ENCODE results near the gene PAGE2. TPM values are rescaled to one million over a fixed set of nuclear protein-coding genes. Genes with fewer than 3 reads are reported as not detected.

Gene PAGE2
- total and polyA plus RNA-seq, 2 of the 13 experiments (the other 11 are each of a cell fraction or from before 2014, with no cell fraction given): not detected

DNA sequence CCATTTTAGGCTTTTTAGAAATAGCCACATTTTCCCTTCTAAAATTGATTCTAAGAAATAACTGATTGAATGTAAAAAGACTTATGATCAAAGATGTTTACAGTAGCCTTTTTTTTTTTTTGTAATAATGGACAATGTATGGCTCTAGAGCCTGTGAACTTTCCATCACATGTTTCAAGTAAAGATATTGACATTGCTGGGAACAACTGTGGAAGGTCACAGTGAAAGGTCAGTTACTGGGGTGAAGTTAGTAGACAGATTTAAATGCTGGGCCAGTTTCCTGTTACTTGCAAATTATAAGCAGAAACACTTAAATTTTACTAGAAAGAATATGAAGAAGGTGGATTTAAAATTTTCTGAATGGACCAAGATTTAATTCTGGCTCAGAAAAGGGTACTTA is 18.4 kb downstream of the PAGE2 start (continued):
- TF ChIP-seq, protein P1, sequence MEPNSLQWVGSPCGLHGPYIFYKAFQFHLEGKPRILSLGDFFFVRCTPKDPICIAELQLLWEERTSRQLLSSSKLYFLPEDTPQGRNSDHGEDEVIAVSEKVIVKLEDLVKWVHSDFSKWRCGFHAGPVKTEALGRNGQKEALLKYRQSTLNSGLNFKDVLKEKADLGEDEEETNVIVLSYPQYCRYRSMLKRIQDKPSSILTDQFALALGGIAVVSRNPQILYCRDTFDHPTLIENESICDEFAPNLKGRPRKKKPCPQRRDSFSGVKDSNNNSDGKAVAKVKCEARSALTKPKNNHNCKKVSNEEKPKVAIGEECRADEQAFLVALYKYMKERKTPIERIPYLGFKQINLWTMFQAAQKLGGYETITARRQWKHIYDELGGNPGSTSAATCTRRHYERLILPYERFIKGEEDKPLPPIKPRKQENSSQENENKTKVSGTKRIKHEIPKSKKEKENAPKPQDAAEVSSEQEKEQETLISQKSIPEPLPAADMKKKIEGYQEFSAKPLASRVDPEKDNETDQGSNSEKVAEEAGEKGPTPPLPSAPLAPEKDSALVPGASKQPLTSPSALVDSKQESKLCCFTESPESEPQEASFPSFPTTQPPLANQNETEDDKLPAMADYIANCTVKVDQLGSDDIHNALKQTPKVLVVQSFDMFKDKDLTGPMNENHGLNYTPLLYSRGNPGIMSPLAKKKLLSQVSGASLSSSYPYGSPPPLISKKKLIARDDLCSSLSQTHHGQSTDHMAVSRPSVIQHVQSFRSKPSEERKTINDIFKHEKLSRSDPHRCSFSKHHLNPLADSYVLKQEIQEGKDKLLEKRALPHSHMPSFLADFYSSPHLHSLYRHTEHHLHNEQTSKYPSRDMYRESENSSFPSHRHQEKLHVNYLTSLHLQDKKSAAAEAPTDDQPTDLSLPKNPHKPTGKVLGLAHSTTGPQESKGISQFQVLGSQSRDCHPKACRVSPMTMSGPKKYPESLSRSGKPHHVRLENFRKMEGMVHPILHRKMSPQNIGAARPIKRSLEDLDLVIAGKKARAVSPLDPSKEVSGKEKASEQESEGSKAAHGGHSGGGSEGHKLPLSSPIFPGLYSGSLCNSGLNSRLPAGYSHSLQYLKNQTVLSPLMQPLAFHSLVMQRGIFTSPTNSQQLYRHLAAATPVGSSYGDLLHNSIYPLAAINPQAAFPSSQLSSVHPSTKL (CRISPR knock-in tag; IDR thresholded peaks at IDR 0.05): peak; percentile 42; the same call in 1 of the 2 replicates
- no peak for TF ChIP-seq NCOA1 (CRISPR knock-in tag; IDR thresholded peaks at IDR 0.05)
- no peak for TF ChIP-seq EHMT2 (IDR thresholded peaks at IDR 0.05; ENCODE audit: borderline replicate concordance, low read depth, low read length)
- no peak for TF ChIP-seq ZNF160 (CRISPR knock-in tag; IDR thresholded peaks at IDR 0.05)
- TF ChIP-seq NR2F1 (CRISPR knock-in tag; IDR thresholded peaks at IDR 0.05): peak; percentile 53 to 59; a peak in 2 of 4 replicates
- TF ChIP-seq NR2F2 (IDR thresholded peaks at IDR 0.05; ENCODE audit: borderline replicate concordance, low read depth): peak; percentile 25; the same call in 1 of the 2 replicates
- TF ChIP-seq STAG1 (CRISPR knock-in tag; IDR thresholded peaks at IDR 0.05): no peak
- no peak for TF ChIP-seq ZNF138 (CRISPR knock-in tag; IDR thresholded peaks at IDR 0.05; ENCODE audit: low read depth)
- TF ChIP-seq ZNF652 (CRISPR knock-in tag; IDR thresholded peaks at IDR 0.05; ENCODE audit: borderline replicate concordance, low read depth): no peak

DNA sequence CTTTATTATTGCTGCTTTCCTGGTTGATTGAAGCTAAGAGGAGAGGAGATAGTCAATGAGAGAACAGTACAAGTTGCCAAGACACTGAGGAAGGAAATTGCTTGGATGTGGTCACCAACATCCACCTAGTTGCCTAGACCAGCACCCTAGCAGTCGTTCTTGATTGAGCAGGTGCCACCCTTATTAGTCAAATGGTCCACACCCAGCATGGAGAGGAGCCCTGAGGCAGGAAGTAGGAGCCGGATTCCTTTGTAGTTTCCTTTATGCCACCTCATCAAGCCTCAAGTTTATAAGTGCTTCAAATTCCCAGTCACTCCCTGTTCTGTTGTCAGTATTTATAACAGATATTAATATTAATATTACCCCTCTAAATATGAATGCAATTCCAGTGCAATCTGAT is 19.1 kb downstream of the PAGE2 start:
- ATAC-seq: no peak
- H3K27me3 ChIP-seq (ENCODE audit: control insufficient read depth in 1 of 2, insufficient read depth in 2 of 2, low read length in 2 of 2): no peaks in the 10 kb centered on the region
- BruUV-seq (replicated peaks): no TSS peak
- H3K4me3 ChIP-seq (replicated peaks in 1 of 3; ENCODE audit: insufficient read depth in 1 of 3, low read depth in 2 of 3, low read length in 3 of 3): no peak overlapping the region
- H3K79me2 ChIP-seq (ENCODE audit: insufficient read depth, low read length): no peaks in the 10 kb centered on the region
- intact Hi-C loops (cut with micrococcal nuclease; ENCODE audit: unreplicated experiment) (no loop called here), in situ Hi-C loops (cut with HindIII; ENCODE audit: extremely low pct_ligation_motif_present, low pct_unique_long_range_greater_than_20kb) (no loop called here)
- H2AFZ ChIP-seq (ENCODE audit: low read length): no peak overlapping the region
- H4K20me1 ChIP-seq (ENCODE audit: insufficient read depth, low read length): no peaks in the 10 kb centered on the region
- H3K36me3 ChIP-seq (replicated peaks in 1 of 2; ENCODE audit: control insufficient read depth in 1 of 2, insufficient read depth in 2 of 2, low read length in 2 of 2): no peaks in the 10 kb centered on the region
- H3K27ac ChIP-seq (ENCODE audit: extremely low read length, insufficient read depth, low read length): no peak overlapping the region
- ChIA-PET CTCF (ENCODE audit: low intra/inter-chr PET ratio, low total read pairs) (no interaction called here), POLR2A (no interaction called here)
- DNase-seq (ENCODE audit: low spot score): no peak
- H3K9ac ChIP-seq (ENCODE audit: insufficient read depth, low read depth, low read length): no peak overlapping the region
- FAIRE-seq: no peak
- H3K9me3 ChIP-seq (ENCODE audit: low read length): no peaks in the 10 kb centered on the region
- H3K4me2 ChIP-seq (ENCODE audit: low read depth, low read length): no peak overlapping the region
- peaks cover 40% of the 10 kb centered on the region for H3K4me1 ChIP-seq (ENCODE audit: insufficient read depth, low read length)
- 100% methylated on average over 1 of the region's 2 CpGs for WGBS (ENCODE audit: low lambda C conversion rate)
- TF ChIP-seq AGO1 (IDR thresholded peaks at IDR 0.05; ENCODE audit: low read depth, low read length, poor library complexity, severe bottlenecking) (no peak), ZNF225 (CRISPR knock-in tag; IDR thresholded peaks at IDR 0.05) (no peak), ZNF572 (CRISPR knock-in tag; IDR thresholded peaks at IDR 0.05) (no peak), ELF3 (CRISPR knock-in tag; IDR thresholded peaks at IDR 0.05) (no peak), ZNF660 (CRISPR knock-in tag; IDR thresholded peaks at IDR 0.05; ENCODE audit: borderline replicate concordance, low read depth) (no peak)
- TF ChIP-seq, protein P2, sequence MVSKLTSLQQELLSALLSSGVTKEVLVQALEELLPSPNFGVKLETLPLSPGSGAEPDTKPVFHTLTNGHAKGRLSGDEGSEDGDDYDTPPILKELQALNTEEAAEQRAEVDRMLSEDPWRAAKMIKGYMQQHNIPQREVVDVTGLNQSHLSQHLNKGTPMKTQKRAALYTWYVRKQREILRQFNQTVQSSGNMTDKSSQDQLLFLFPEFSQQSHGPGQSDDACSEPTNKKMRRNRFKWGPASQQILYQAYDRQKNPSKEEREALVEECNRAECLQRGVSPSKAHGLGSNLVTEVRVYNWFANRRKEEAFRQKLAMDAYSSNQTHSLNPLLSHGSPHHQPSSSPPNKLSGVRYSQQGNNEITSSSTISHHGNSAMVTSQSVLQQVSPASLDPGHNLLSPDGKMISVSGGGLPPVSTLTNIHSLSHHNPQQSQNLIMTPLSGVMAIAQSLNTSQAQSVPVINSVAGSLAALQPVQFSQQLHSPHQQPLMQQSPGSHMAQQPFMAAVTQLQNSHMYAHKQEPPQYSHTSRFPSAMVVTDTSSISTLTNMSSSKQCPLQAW (CRISPR knock-in tag; IDR thresholded peaks at IDR 0.05): no peak
- TF ChIP-seq, protein P3, sequence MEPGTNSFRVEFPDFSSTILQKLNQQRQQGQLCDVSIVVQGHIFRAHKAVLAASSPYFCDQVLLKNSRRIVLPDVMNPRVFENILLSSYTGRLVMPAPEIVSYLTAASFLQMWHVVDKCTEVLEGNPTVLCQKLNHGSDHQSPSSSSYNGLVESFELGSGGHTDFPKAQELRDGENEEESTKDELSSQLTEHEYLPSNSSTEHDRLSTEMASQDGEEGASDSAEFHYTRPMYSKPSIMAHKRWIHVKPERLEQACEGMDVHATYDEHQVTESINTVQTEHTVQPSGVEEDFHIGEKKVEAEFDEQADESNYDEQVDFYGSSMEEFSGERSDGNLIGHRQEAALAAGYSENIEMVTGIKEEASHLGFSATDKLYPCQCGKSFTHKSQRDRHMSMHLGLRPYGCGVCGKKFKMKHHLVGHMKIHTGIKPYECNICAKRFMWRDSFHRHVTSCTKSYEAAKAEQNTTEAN (CRISPR knock-in tag; conservative IDR thresholded peaks at IDR 0.05): no peak
